Gastroesophageal sphincter (tissue), 4 donors: ENCODE results near the gene NDUFB7. TPM values are rescaled to one million over a fixed set of nuclear protein-coding genes. Genes with fewer than 3 reads are reported as not detected.
"Not testable (repeated sequence)": the region's sequence is repeated elsewhere in the genome, so short reads cannot be mapped to it uniquely, and the experiment has no call there.

ENCODE experiments used
- ATAC-seq: fragments of 150-250 bp; one replicate; pipeline ENCODE4 v1.9.1; 2016; ENCODE audit warnings: mild to moderate bottlenecking, moderate library complexity
- H3K27ac ChIP-seq, 4 donors: fragments of 200-600 bp; sonication (generic) in 3 of 4; 1 replicate in 3 of 4; 2 replicates in 1 of 4; pipeline ENCODE4 v1.5.1; 2016 to 2019
- H3K27me3 ChIP-seq: fragments of 200-600 bp; sonication (generic); one replicate; pipeline ENCODE4 v1.5.1; 2019
- H3K36me3 ChIP-seq, 2 donors: fragments of 200-600 bp; sonication (generic); one replicate each; pipeline ENCODE4 v1.5.1; 2019; ENCODE audit warnings: control low read depth in 1 of 2
- H3K4me1 ChIP-seq, 3 donors: fragments of 200-600 bp; sonication (generic); 1 replicate in 2 of 3; 2 replicates in 1 of 3; pipeline ENCODE4 v1.5.1; 2016 to 2019; ENCODE audit warnings: control low read depth in 2 of 3
- H3K4me3 ChIP-seq, 2 donors: fragments of 200-600 bp; sonication (generic); one replicate each; pipeline ENCODE4 v1.5.1; 2019; ENCODE audit warnings: mild to moderate bottlenecking in 1 of 2, moderate library complexity in 1 of 2
- H3K9me3 ChIP-seq, 3 donors: fragments of 200-600 bp; sonication (generic); one replicate each; pipeline ENCODE4 v1.5.1; 2017 to 2019; ENCODE audit warnings: control low read depth in 2 of 3
- CTCF ChIP-seq, 4 experiments: fragments of 200-600 bp in 2 of 4; fragments of 450-650 bp in 2 of 4; sonication (generic) in 1 of 4; IDR thresholded peaks; one replicate each; pipeline ENCODE4 v1.5.1; 2017 to 2019; ENCODE audit warnings: antibody characterized with exemption in 4 of 4, mild to moderate bottlenecking in 2 of 4, moderate library complexity in 2 of 4
- EP300 ChIP-seq: sonication (generic); formaldehyde crosslinking; IDR thresholded peaks from one replicate; pipeline ENCODE4 v1.6.1; 2017; ENCODE audit warnings: antibody characterized with exemption, mild to moderate bottlenecking
- POLR2A ChIP-seq, 2 donors: fragments of 450-650 bp; IDR thresholded peaks; one replicate each; pipeline ENCODE4 v1.6.1; 2017; ENCODE audit warnings: antibody characterized with exemption in 2 of 2, mild to moderate bottlenecking in 2 of 2, moderate library complexity in 1 of 2
- POLR2AphosphoS5 ChIP-seq: sonication (generic); formaldehyde crosslinking; IDR thresholded peaks from one replicate; pipeline ENCODE4 v1.6.1; 2017; ENCODE audit warnings: antibody characterized with exemption
- WGBS, 2 donors: methylation state at CpG; one replicate each; pipeline ENCODE4 v1.1.5; 2018; ENCODE audit warnings: low coverage in 1 of 2; 5-methylcytosine and 5-hydroxymethylcytosine counted together
- total RNA-seq, 4 donors: library from RNA; depleted of rRNA; stranded (reverse); fragments of >200 nt; gene quantifications; one replicate each; pipeline ENCODE4 v1.1.0, GENCODE V29; 2016

NDUFB7 gene
- total RNA-seq, 4 donors from 2014 or later, result 251 to 393 (median 330) TPM

DNA sequence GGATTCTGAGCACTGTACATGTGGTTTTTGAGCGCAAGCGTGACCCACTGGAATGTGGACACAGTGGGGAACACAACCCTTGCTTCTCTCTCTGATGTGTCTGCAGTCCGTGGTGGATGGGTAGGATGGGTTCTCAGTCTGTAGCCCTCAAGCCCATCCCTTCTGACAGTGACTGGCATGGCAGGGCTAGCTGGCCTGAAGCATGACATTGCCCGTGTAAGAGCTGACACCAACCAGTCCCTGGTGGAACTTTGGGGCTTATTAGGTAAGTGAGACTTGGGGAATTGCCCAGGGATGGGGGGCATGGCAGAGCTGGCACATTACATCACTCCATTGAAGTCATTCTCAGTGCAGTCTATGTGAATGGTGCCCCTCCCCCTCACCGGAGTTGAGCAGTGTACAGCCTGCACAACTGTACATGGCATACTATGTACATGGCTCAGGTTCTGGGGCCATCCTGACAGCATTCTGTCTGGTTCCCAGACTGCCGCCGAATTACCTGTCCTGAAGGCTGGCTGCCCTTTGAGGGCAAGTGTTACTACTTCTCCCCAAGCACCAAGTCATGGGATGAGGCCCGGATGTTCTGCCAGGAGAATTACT lies 27.8 kb upstream of the NDUFB7 start:
- Histone ChIP-seq H3K27ac (no peak overlapping the region), H3K9me3 (peaks cover 0 to 10% (median 0%) of the 10 kb centered on the region in 3 donors), H3K36me3 (no peaks in the 10 kb centered on the region), H3K4me1 (no peaks in the 10 kb centered on the region), H3K4me3 (no peak overlapping the region), H3K27me3 (peaks cover 6% of the 10 kb centered on the region)
- TF ChIP-seq EP300 (no peak), POLR2AphosphoS5 (no peak), CTCF (IDR thresholded peaks at IDR 0.05) (no peak)
- no peak for ATAC-seq
- WGBS, 2 donors, result 90% methylated on average over 2 of the region's 8 CpGs; no CpG with 5 or more reads in 1 of the 2 donors

GRCh38 chr19:14595558-14595957 lies 23.7 kb upstream of the NDUFB7 start:
- 85 to 86% methylated on average over 3 of the region's 3 CpGs for WGBS, 2 donors
- H3K36me3 ChIP-seq, result no peaks in the 10 kb centered on the region
- H3K4me3 ChIP-seq, result no peak overlapping the region
- H3K27ac ChIP-seq, result no peak overlapping the region
- no peaks in the 10 kb centered on the region for H3K9me3 ChIP-seq
- no peaks in the 10 kb centered on the region for H3K4me1 ChIP-seq
- no peak for ATAC-seq
- TF ChIP-seq EP300, result no peak
- TF ChIP-seq POLR2AphosphoS5, result no peak
- no peak for TF ChIP-seq CTCF (IDR thresholded peaks at IDR 0.05)
- TF ChIP-seq POLR2A (IDR thresholded peaks at IDR 0.05), result no peak
- peaks cover 19% of the 10 kb centered on the region for H3K27me3 ChIP-seq

DNA sequence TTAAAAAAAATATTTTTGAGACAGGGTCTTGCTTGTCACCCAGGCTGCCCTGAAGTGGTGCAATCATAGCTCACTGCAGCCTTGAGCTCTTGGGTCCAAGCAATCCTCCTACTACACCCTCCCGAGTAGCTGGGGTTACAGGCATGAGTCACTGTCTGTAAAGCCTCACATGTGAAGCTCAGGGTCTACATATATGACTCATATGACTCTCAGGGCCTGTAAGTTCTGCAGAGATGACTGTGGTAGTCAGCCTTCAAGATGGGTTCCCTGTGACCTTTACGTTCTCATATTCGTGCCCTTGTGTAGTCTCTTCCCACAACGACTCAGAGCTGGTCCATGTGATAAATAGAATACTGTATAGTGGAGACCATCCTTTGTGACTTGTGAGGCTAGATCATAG lies 17.6 kb upstream of the NDUFB7 start:
- H3K9me3 ChIP-seq, ATAC-seq, H3K36me3 ChIP-seq, H3K4me1 ChIP-seq, H3K27ac ChIP-seq, H3K4me3 ChIP-seq: not testable (repeated sequence)
- no CpG with 5 or more reads among the region's 4 CpGs for WGBS, 2 donors
- peaks cover 11% of the 10 kb centered on the region for H3K27me3 ChIP-seq

DNA sequence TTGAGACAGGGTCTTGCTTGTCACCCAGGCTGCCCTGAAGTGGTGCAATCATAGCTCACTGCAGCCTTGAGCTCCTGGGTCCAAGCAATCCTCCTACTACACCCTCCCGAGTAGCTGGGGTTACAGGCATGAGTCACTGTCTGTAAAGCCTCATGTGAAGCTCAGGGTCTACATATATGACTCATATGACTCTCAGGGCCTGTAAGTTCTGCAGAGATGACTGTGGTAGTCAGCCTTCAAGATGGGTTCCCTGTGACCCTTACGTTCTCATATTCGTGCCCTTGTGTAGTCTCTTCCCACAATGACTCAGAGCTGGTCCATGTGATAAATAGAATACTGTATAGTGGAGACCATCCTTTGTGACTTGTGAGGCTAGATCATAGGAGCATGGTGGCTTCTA lies 13.3 kb upstream of the NDUFB7 start:
- H3K9me3 ChIP-seq, H3K27me3 ChIP-seq, H3K4me1 ChIP-seq, H3K4me3 ChIP-seq, ATAC-seq, H3K36me3 ChIP-seq, H3K27ac ChIP-seq: not testable (repeated sequence)
- 40 to 70% methylated on average over 1 to 3 of the region's 3 CpGs for WGBS, 2 donors

- H3K9me3 ChIP-seq, H3K4me3 ChIP-seq, H3K27ac ChIP-seq, H3K27me3 ChIP-seq, H3K4me1 ChIP-seq, ATAC-seq, H3K36me3 ChIP-seq: not testable (repeated sequence)
- WGBS, 2 donors, result 92 to 100% methylated on average over 2 of the region's 5 CpGs
Observed at GRCh38 chr19:14584372-14584771, 12.5 kb upstream of the NDUFB7 start.

DNA sequence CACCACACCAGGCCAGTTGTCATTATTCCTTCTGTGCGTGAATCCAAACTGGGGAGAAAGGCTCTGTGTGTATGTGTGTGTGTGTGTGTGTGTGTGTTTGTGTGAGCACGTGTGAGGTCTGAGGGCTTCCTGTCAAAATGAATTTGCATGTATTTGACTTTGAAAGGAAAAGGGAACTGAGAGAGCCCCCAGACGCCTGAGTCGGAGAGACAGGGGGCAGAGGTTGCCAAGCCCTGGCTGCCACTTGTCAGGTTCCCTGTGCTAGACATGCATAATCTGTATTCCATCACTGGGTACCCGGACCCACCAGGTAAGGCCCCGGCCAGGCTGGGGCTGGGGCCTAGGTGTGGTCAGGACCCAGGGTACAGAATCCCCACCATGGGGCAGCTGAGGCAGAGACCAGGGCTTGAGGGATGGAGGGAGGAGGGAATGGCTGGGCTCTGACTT lies 11.1 kb upstream of the NDUFB7 start, which contains the start of gene CLEC17A:
Gene CLEC17A, plus strand, starts transcription at position 191 of the 447 bp plus-strand sequence. Its CDS starts 77 bp downstream, at position 268.
- whole genome bisulfite sequencing, 2 donors, result 40 to 80% methylated on average over 1 to 4 of the region's 6 CpGs
- no peaks in the 10 kb centered on the region for H3K9me3 ChIP-seq
- no peaks in the 10 kb centered on the region for H3K27me3 ChIP-seq
- H3K4me1 ChIP-seq, result no peaks in the 10 kb centered on the region
- no peak for ATAC-seq
- no peak within 1 kb of the TSS for H3K4me3 ChIP-seq
- H3K27ac ChIP-seq, result no peak within 1 kb of the TSS
- H3K36me3 ChIP-seq, result no peaks in the 10 kb centered on the region
- TF ChIP-seq CTCF (IDR thresholded peaks at IDR 0.05) (no peak), POLR2A (IDR thresholded peaks at IDR 0.05) (no peak), EP300 (no peak), POLR2AphosphoS5 (no peak)
